Gastroesophageal sphincter (tissue), 4 donors: ENCODE data around the gene TMEM198. TPM values are rescaled to one million over a fixed set of nuclear protein-coding genes. Genes with fewer than 3 reads are reported as not detected.

Experiments
- ATAC-seq: fragments of 150-250 bp; one replicate; pipeline ENCODE4 v1.9.1; 2016; ENCODE audit warnings: mild to moderate bottlenecking, moderate library complexity
- H3K27ac ChIP-seq, 4 donors: fragments of 200-600 bp; sonication (generic) in 3 of 4; 1 replicate in 3 of 4; 2 replicates in 1 of 4; pipeline ENCODE4 v1.5.1; 2016 to 2019
- H3K27me3 ChIP-seq: fragments of 200-600 bp; sonication (generic); one replicate; pipeline ENCODE4 v1.5.1; 2019
- H3K36me3 ChIP-seq, 2 donors: fragments of 200-600 bp; sonication (generic); one replicate each; pipeline ENCODE4 v1.5.1; 2019; ENCODE audit warnings: control low read depth in 1 of 2
- H3K4me1 ChIP-seq, 3 donors: fragments of 200-600 bp; sonication (generic); 1 replicate in 2 of 3; 2 replicates in 1 of 3; pipeline ENCODE4 v1.5.1; 2016 to 2019; ENCODE audit warnings: control low read depth in 2 of 3
- H3K4me3 ChIP-seq, 2 donors: fragments of 200-600 bp; sonication (generic); one replicate each; pipeline ENCODE4 v1.5.1; 2019; ENCODE audit warnings: mild to moderate bottlenecking in 1 of 2, moderate library complexity in 1 of 2
- H3K9me3 ChIP-seq, 3 donors: fragments of 200-600 bp; sonication (generic); one replicate each; pipeline ENCODE4 v1.5.1; 2017 to 2019; ENCODE audit warnings: control low read depth in 2 of 3
- CTCF ChIP-seq, 4 experiments: fragments of 200-600 bp in 2 of 4; fragments of 450-650 bp in 2 of 4; sonication (generic) in 1 of 4; IDR thresholded peaks; one replicate each; pipeline ENCODE4 v1.5.1; 2017 to 2019; ENCODE audit warnings: antibody characterized with exemption in 4 of 4, mild to moderate bottlenecking in 2 of 4, moderate library complexity in 2 of 4
- EP300 ChIP-seq: sonication (generic); formaldehyde crosslinking; IDR thresholded peaks from one replicate; pipeline ENCODE4 v1.6.1; 2017; ENCODE audit warnings: antibody characterized with exemption, mild to moderate bottlenecking
- POLR2A ChIP-seq, 2 donors: fragments of 450-650 bp; IDR thresholded peaks; one replicate each; pipeline ENCODE4 v1.6.1; 2017; ENCODE audit warnings: antibody characterized with exemption in 2 of 2, mild to moderate bottlenecking in 2 of 2, moderate library complexity in 1 of 2
- POLR2AphosphoS5 ChIP-seq: sonication (generic); formaldehyde crosslinking; IDR thresholded peaks from one replicate; pipeline ENCODE4 v1.6.1; 2017; ENCODE audit warnings: antibody characterized with exemption
- WGBS, 2 donors: methylation state at CpG; one replicate each; pipeline ENCODE4 v1.1.5; 2018; ENCODE audit warnings: low coverage in 1 of 2; 5-methylcytosine and 5-hydroxymethylcytosine counted together
- total RNA-seq, 4 donors: library from RNA; depleted of rRNA; stranded (reverse); fragments of >200 nt; gene quantifications; one replicate each; pipeline ENCODE4 v1.1.0, GENCODE V29; 2016

TMEM198 gene
- total RNA-seq, 4 donors from 2014 or later: 1.6 to 9.5 (median 4.1) TPM

GRCh38 chr2:219557320-219557719, 13.5 kb downstream of the TMEM198 start:
- ATAC-seq: no peak
- no CpG with 5 or more reads among the region's 21 CpGs for WGBS, 2 donors
- TF ChIP-seq CTCF (IDR thresholded peaks at IDR 0.05) (no peak), POLR2A (IDR thresholded peaks at IDR 0.05) (no peak), EP300 (no peak), POLR2AphosphoS5 (no peak)
- Histone ChIP-seq H3K36me3 (peaks cover 0 to 60% of the 10 kb centered on the region in 2 donors), H3K4me1 (peaks cover 0 to 31% (median 10%) of the 10 kb centered on the region in 3 donors), H3K4me3 (no peak overlapping the region), H3K27ac (no peak overlapping the region), H3K9me3 (no peaks in the 10 kb centered on the region), H3K27me3 (peaks cover 8% of the 10 kb centered on the region)

DNA sequence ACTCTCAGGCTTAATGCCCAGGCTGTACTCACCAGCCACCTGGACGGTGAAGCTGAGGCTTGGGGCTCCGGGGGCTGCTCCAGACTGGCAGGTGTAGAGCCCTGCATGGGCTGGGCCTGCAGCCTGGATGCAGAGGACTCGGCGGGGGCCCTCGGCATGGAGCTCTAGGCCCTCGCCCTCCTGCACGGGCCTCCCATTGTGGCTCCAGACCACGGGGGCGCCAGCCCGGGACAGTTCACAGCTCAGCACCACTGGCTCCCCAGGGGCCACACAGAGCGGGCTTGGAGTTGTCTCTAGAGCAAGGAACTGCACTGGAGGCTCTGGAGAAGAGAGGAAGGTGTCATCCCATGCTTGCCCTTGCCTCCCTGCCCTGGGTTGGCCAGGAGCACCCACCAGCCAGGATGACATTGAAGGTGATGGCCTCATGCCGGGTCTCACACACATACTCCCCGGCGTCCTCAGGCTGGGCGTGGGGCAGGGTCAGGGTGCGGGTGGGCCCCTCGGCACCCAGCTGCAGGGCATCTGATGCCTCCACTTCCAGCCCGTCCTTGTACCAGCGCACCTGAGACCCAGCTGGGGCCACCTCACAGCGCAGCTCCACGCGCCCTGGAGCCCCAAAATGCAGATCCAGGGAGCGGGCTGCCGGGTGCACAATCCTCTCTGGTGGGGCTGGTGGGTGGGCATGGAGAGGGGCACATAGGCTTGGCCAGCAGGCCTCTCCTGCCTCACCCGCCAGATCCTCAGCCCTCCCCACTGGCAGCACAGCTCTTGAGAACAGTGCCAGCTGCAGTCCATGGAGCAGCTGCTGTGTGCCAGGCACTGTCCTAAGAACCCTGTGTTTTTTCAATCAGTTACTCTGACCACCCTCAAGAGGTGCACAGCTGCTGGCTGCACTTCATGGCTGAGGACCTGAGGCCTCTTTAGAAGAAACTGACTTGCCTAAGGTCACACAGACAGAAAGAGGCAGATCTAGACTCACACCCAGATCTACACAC, 14.3 kb downstream of the TMEM198 start:
- peaks cover 0 to 68% of the 10 kb centered on the region in 2 donors for H3K36me3 ChIP-seq
- ATAC-seq: no peak
- WGBS, 2 donors: 80% methylated on average over 1 of the region's 25 CpGs; no CpG with 5 or more reads in 1 of the 2 donors

GRCh38 chr2:219559156-219559915, 15.5 kb downstream of the TMEM198 start:
- H3K36me3 ChIP-seq: peaks cover 0 to 80% of the 10 kb centered on the region in 2 donors
- H3K4me3 ChIP-seq: no peak overlapping the region
- H3K4me1 ChIP-seq: peaks cover 0 to 19% (median 3%) of the 10 kb centered on the region in 3 donors
- H3K9me3 ChIP-seq: no peaks in the 10 kb centered on the region
- H3K27ac ChIP-seq: no peak overlapping the region
- ATAC-seq: no peak
- no peak for TF ChIP-seq POLR2A (IDR thresholded peaks at IDR 0.05)
- TF ChIP-seq CTCF (IDR thresholded peaks at IDR 0.05): no peak
- TF ChIP-seq EP300: no peak
- no peak for TF ChIP-seq POLR2AphosphoS5
- no peaks in the 10 kb centered on the region for H3K27me3 ChIP-seq
- 50 to 77% methylated on average over 4 to 10 of the region's 20 CpGs for WGBS, 2 donors

More for the DNA sequence above, 14.3 kb downstream of the TMEM198 start:
- H3K4me3 ChIP-seq: no peak overlapping the region
- H3K4me1 ChIP-seq: peaks cover 0 to 26% (median 6%) of the 10 kb centered on the region in 3 donors
- H3K27me3 ChIP-seq: peaks cover 8% of the 10 kb centered on the region
- no peak overlapping the region for H3K27ac ChIP-seq
- no peaks in the 10 kb centered on the region for H3K9me3 ChIP-seq
- TF ChIP-seq CTCF (IDR thresholded peaks at IDR 0.05) (no peak), EP300 (no peak), POLR2AphosphoS5 (no peak), POLR2A (IDR thresholded peaks at IDR 0.05) (no peak)

- Histone ChIP-seq H3K27me3 (no peaks in the 10 kb centered on the region), H3K4me3 (no peak overlapping the region), H3K4me1 (peaks cover 0 to 19% (median 3%) of the 10 kb centered on the region in 3 donors), H3K9me3 (no peaks in the 10 kb centered on the region), H3K27ac (no peak overlapping the region), H3K36me3 (peaks cover 0 to 85% of the 10 kb centered on the region in 2 donors)
- 0 to 6% methylated on average over 1 to 3 of the region's 8 CpGs for WGBS, 2 donors
- TF ChIP-seq EP300 (no peak), CTCF (IDR thresholded peaks at IDR 0.05) (peak in 3 of 4 experiments; percentile 32 to 83 (median 42)), POLR2AphosphoS5 (no peak), POLR2A (IDR thresholded peaks at IDR 0.05) (no peak)
- ATAC-seq: peak; percentile 20
These were observed 16.4 kb downstream of the TMEM198 start for GRCh38 chr2:219560037-219560892.
